Measurements from ENCODE around the gene BAZ2A. TPM values are rescaled to one million over a fixed set of nuclear protein-coding genes. Genes with fewer than 3 reads are reported as not detected.

BAZ2A gene
- polyA plus RNA-seq, 1 donor (not counting 4 experiments of a cell fraction or from before 2014, with no cell fraction given), result 55.7 TPM

GRCh38 chr12:56604355-56604754 lies 25.8 kb downstream of the BAZ2A start:
- Histone ChIP-seq H3K4me1 (ENCODE audit: control insufficient read depth, extremely low read depth, insufficient read depth, low read length) (no peaks in the 10 kb centered on the region), H3K36me3 (ENCODE audit: control insufficient read depth in 2 of 2, extremely low read depth in 1 of 2, insufficient read depth in 2 of 2, low read length in 2 of 2) (peaks cover 53 to 55% of the 10 kb centered on the region in 2 experiments), H3K4me2 (ENCODE audit: control insufficient read depth, extremely low read depth, insufficient read depth, low read depth, low read length) (no peak overlapping the region), H3K9ac (ENCODE audit: control insufficient read depth, extremely low read depth, insufficient read depth, low read length) (no peak overlapping the region), H3K4me3 (ENCODE audit: control insufficient read depth in 2 of 3, extremely low read depth in 1 of 3, insufficient read depth in 2 of 3, low read depth in 1 of 3, low read length in 3 of 3) (no peak overlapping the region), H3K27ac (ENCODE audit: control insufficient read depth, insufficient read depth, low read length) (no peak overlapping the region), H3K9me1 (ENCODE audit: control insufficient read depth, extremely low read depth, insufficient read depth, low read length) (no peaks in the 10 kb centered on the region), H3K9me3 (ENCODE audit: control insufficient read depth, low read depth, low read length) (no peaks in the 10 kb centered on the region), H3K27me3 (ENCODE audit: control insufficient read depth, extremely low read depth, insufficient read depth, low read length) (no peaks in the 10 kb centered on the region), H2AFZ (ENCODE audit: control insufficient read depth, low read length) (no peak overlapping the region), H4K20me1 (ENCODE audit: control insufficient read depth, extremely low read depth, insufficient read depth, low read length) (no peaks in the 10 kb centered on the region), H3K79me2 (ENCODE audit: control insufficient read depth, insufficient read depth, low read length) (no peaks in the 10 kb centered on the region)
- no peak for FAIRE-seq
- TF ChIP-seq EZH2 (IDR thresholded peaks at IDR 0.05; ENCODE audit: low read length) (no peak), CTCF (optimal IDR thresholded peaks at IDR 0.05 in 1 of 3, IDR thresholded peaks at IDR 0.05 in 1 of 3, conservative IDR thresholded peaks at IDR 0.05 in 1 of 3; ENCODE audit: extremely low read depth in 1 of 3, insufficient read depth in 2 of 3, low read length in 3 of 3) (no peak)
- dilution Hi-C loops (cut with MboI; ENCODE audit: extremely low pct_ligation_motif_present, low sequenced_read_pairs), result no loop called here
- DNase-seq (ENCODE audit: low read depth, low spot score), result no peak

- H3K9me1 ChIP-seq (ENCODE audit: control insufficient read depth, extremely low read depth, insufficient read depth, low read length), result no peaks in the 10 kb centered on the region
- H4K20me1 ChIP-seq (ENCODE audit: control insufficient read depth, extremely low read depth, insufficient read depth, low read length), result no peaks in the 10 kb centered on the region
- no peak for TF ChIP-seq EZH2 (IDR thresholded peaks at IDR 0.05; ENCODE audit: low read length)
- no peak for TF ChIP-seq CTCF (optimal IDR thresholded peaks at IDR 0.05 in 1 of 3, IDR thresholded peaks at IDR 0.05 in 1 of 3, conservative IDR thresholded peaks at IDR 0.05 in 1 of 3; ENCODE audit: extremely low read depth in 1 of 3, insufficient read depth in 2 of 3, low read length in 3 of 3)
- no peaks in the 10 kb centered on the region for H3K4me1 ChIP-seq (ENCODE audit: control insufficient read depth, extremely low read depth, insufficient read depth, low read length)
- FAIRE-seq, result no peak
- no peak overlapping the region for H3K27ac ChIP-seq (ENCODE audit: control insufficient read depth, insufficient read depth, low read length)
- H3K9ac ChIP-seq (ENCODE audit: control insufficient read depth, extremely low read depth, insufficient read depth, low read length), result no peak overlapping the region
- dilution Hi-C loops (cut with MboI; ENCODE audit: extremely low pct_ligation_motif_present, low sequenced_read_pairs), result no loop called here
- no peak overlapping the region for H3K4me3 ChIP-seq (ENCODE audit: control insufficient read depth in 2 of 3, extremely low read depth in 1 of 3, insufficient read depth in 2 of 3, low read depth in 1 of 3, low read length in 3 of 3)
- H3K36me3 ChIP-seq (ENCODE audit: control insufficient read depth in 2 of 2, extremely low read depth in 1 of 2, insufficient read depth in 2 of 2, low read length in 2 of 2), result peaks cover 57 to 67% of the 10 kb centered on the region in 2 experiments
- no peaks in the 10 kb centered on the region for H3K79me2 ChIP-seq (ENCODE audit: control insufficient read depth, insufficient read depth, low read length)
- no peaks in the 10 kb centered on the region for H3K27me3 ChIP-seq (ENCODE audit: control insufficient read depth, extremely low read depth, insufficient read depth, low read length)
- no peak overlapping the region for H3K4me2 ChIP-seq (ENCODE audit: control insufficient read depth, extremely low read depth, insufficient read depth, low read depth, low read length)
- no peaks in the 10 kb centered on the region for H3K9me3 ChIP-seq (ENCODE audit: control insufficient read depth, low read depth, low read length)
- DNase-seq (ENCODE audit: low read depth, low spot score), result no peak
- no peak overlapping the region for H2AFZ ChIP-seq (ENCODE audit: control insufficient read depth, low read length)
These were observed 27.9 kb downstream of the BAZ2A start for GRCh38 chr12:56602239-56602638.
